ENCODE measurements around the gene DIAPH2.

GRCh38 chrX:96687776-96688175 lies 3.1 kb downstream of the DIAPH2 start:
- TF ChIP-seq POLR2A (IDR thresholded peaks at IDR 0.05; ENCODE audit: low read depth, low read length) = no peak
- TF ChIP-seq POLR2AphosphoS5 (IDR thresholded peaks at IDR 0.05; ENCODE audit: low read depth, low read length) = no peak
- TF ChIP-seq TAF1 (IDR thresholded peaks at IDR 0.05; ENCODE audit: borderline replicate concordance, low read depth, low read length) = no peak

Measured in GM12892 (cell line).